AG04449 (cell line): ENCODE results near the gene RNF19B.
"Not testable (repeated sequence)": the region's sequence is repeated elsewhere in the genome, so short reads cannot be mapped to it uniquely, and the experiment has no call there.

Experiments used
- CTCF ChIA-PET: fragments of 350-600 bp; formaldehyde crosslinking; extraction: SDS; loops from one replicate; lab custom pipeline; 2021; ENCODE audit warnings: antibody characterized with exemption; lab: Yijun Ruan, JAX
- POLR2A ChIA-PET: fragments of 400-600, 350-600 bp; formaldehyde crosslinking; extraction: SDS; loops from one replicate; lab custom pipeline; 2020; ENCODE audit warnings: antibody characterized with exemption, inconsistent platforms; lab: Yijun Ruan, JAX
- DNase-seq: peaks from one replicate; pipeline ENCODE4 v3.0.0-alpha.2; 2010; ENCODE audit warnings: low read depth, low spot score
- H3K4me3 ChIP-seq: 2 replicates; pipeline ENCODE4 v1.5.1; 2011; ENCODE audit warnings: low read depth, mild to moderate bottlenecking, control low read depth, low read length
- TF ChIP-seq, protein P1 (sequence below): IDR thresholded peaks from one replicate; pipeline ENCODE4 v1.5.1; 2011; ENCODE audit warnings: mild to moderate bottlenecking, moderate library complexity, low read length, control low read depth, inconsistent platforms; ENCODE audit not compliant: insufficient read depth; ENCODE audit errors: missing control alignments

The RNF19B gene

DNA sequence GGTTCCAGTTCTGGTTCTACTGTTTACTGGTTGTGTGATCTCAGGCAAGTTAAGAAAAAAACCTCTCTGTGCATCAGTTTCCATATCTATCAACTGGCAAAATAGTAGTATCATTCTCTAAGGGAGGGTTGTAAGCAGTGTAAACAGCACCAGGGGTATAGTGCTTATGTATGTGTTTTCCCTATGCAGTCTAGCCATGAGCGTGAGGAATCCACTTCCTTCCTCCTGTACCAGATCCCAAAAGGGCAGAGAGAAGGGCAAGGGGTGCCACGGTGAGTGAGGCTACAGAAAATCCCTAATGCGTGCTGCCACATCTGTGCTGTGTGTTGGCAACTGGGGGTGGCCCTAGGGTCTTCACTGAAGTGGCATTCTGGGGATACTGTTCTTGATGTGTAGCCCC, 18.4 kb upstream of the RNF19B start:
- CTCF ChIA-PET = interaction anchor here (2.3 kb wide), 1 partner anchor 24 kb away, joined by 7 read pairs; no protein-coding TSS in a partner anchor
- DNase-seq = no peak
- TF ChIP-seq, protein P1, sequence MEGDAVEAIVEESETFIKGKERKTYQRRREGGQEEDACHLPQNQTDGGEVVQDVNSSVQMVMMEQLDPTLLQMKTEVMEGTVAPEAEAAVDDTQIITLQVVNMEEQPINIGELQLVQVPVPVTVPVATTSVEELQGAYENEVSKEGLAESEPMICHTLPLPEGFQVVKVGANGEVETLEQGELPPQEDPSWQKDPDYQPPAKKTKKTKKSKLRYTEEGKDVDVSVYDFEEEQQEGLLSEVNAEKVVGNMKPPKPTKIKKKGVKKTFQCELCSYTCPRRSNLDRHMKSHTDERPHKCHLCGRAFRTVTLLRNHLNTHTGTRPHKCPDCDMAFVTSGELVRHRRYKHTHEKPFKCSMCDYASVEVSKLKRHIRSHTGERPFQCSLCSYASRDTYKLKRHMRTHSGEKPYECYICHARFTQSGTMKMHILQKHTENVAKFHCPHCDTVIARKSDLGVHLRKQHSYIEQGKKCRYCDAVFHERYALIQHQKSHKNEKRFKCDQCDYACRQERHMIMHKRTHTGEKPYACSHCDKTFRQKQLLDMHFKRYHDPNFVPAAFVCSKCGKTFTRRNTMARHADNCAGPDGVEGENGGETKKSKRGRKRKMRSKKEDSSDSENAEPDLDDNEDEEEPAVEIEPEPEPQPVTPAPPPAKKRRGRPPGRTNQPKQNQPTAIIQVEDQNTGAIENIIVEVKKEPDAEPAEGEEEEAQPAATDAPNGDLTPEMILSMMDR = no peak
- H3K4me3 ChIP-seq = no peak overlapping the region
- POLR2A ChIA-PET = no interaction called here

DNA sequence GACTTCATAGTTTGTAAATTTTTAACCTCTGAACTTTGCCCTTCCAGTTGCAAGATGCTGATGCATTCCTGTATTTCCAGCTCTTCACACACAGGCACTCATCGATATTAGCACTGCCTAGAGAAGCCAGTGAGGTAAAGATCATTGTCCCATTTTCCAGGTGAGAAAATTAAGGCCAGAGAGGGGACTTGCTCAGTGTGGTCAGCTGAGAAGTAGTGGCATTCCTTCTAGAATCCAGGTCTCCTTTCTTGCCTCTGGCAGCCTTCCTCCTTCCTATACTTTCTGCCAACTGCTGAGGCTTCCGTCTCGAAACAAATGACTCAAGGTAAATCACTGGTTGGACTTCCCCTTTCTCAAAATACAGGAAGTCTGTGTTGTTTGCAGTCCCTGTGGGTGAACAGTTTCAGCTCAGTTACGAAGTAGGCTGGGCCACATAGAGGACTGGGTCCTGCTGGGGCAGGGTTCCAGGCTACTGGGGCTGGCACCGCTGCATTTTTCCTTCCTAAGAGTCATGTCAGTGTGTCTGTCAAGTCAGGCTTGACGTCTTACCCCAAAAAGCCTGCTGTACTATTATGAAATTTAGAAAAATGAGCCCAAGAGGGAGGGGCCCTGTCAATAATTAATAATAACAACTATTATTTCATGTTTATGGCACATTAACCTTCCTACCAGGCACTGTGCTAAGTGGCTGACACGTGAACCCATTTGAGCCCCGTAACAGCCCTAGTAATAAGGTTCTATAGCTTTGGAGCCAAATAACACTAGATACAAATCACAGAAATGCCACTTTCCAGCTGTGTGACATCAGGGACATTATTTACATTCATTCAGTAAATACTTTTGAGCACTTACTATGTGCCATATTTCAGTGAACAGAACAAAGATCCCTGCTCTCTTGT, 16.6 kb upstream of the RNF19B start:
- CTCF ChIA-PET = interaction anchor here (1.0 to 1.7 kb wide), 3 partner anchors 10 to 73 kb away, joined by 3 read pairs; no protein-coding TSS in a partner anchor

DNA sequence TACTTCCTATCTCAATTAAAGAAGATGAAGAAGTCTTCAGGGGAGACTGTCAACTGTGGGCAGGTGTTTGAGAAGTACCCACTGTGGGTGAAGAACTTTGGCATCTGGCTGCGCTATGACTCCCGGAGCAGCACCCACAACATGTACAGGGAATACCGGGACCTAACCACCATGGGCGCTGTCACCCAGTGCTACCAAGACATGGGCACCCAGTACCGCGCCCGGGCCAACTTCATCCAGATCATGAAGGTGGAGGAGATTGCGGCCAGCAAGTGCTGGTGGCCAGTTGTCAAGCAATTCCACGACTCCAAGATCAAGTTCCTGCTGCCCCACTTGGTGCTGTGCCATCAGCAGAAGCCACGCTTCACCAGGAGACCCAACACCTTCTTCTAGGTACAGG, 15.5 kb upstream of the RNF19B start:
- TF ChIP-seq, protein P1 = no peak
- CTCF ChIA-PET = interaction anchor here (1.0 to 1.7 kb wide), 3 partner anchors 9 to 75 kb away, joined by 3 read pairs; no protein-coding TSS in a partner anchor
- no peak overlapping the region for H3K4me3 ChIP-seq
- POLR2A ChIA-PET = no interaction called here
- no peak for DNase-seq

More for the DNA sequence above, 16.6 kb upstream of the RNF19B start:
- TF ChIP-seq, protein P1 = no peak
- DNase-seq = no peak
- H3K4me3 ChIP-seq = no peak overlapping the region
- POLR2A ChIA-PET = interaction anchor here (1.0 to 1.2 kb wide), 2 partner anchors 9 to 11 kb away, joined by 3 read pairs; no protein-coding TSS in a partner anchor

DNA sequence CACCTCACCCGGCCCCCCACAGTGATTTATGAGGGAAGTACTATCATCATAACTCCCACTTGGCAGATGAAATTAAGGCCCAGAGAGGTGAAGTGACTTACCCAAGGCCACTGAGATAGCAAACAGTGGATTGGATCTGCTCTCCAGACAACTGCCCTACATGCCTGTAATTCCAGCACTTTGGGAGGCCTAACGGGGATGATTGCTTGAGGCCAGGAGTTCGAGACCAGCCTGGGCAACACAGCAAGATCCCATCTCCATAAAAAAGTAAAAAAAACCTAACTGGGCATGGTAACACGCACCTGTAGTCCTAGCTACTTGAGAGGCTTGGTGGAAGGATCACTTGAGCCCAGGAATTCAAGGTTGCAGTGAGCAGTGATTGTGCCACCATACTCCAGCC, 14.2 kb upstream of the RNF19B start:
- CTCF ChIA-PET = no interaction called here
- POLR2A ChIA-PET = no interaction called here
- H3K4me3 ChIP-seq = no peak overlapping the region
- no peak for DNase-seq
- TF ChIP-seq, protein P1 = no peak

DNA sequence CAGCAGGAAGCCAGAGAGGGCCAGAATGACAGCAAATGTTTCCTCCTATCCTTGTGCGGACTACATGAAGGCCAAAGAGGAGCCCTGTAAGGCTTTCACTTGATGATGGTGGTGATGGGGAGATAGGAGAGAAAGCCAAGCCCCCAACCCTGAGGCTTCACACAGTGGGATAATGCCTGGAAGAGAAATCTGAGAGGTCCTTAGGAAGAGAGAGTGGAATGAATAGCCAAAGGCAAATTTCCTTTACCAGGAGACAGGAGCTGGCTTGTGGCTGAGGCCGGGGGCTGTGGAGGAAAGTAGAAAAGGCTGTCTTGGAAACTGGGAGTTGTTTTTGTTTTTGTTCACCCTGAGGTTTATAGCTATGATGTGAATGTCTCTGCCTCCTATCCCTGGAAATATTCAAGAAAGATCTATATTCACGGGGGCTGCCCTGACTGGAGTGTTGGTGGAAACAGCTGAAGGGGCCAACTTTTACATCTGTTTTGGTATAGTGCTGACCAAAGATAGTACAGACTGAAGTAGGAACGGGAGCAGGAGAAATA, 13.0 kb upstream of the RNF19B start:
- ChIA-PET CTCF (interaction anchor here (1.2 to 1.3 kb wide), 2 partner anchors 10 to 30 kb away, joined by 3 read pairs; no protein-coding TSS in a partner anchor), POLR2A (interaction anchor here (0.5 to 1.1 kb wide), 2 partner anchors 16 to 165 kb away, joined by 3 read pairs; no protein-coding TSS in a partner anchor)
- TF ChIP-seq, protein P1 = no peak
- no peak for DNase-seq
- H3K4me3 ChIP-seq = no peak overlapping the region

DNA sequence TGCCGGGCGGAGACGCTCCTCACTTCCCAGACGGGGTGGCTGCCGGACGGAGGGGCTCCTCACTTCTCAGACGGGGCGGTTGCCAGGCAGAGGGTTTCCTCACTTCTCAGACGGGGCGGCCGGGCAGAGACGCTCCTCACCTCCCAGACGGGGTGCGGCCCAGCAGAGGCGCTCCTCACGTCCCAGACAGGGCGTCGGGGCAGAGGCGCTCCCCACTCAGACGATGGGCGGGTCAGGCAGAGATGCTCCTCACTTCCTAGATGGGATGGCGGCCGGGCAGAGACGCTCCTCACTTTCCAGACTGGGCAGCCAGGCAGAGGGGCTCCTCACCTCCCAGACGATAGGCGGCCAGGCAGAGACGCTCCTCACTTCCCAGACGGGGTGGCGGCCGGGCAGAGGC, 10.4 kb upstream of the RNF19B start:
- POLR2A ChIA-PET, H3K4me3 ChIP-seq, CTCF ChIA-PET, DNase-seq: not testable (repeated sequence)

DNA sequence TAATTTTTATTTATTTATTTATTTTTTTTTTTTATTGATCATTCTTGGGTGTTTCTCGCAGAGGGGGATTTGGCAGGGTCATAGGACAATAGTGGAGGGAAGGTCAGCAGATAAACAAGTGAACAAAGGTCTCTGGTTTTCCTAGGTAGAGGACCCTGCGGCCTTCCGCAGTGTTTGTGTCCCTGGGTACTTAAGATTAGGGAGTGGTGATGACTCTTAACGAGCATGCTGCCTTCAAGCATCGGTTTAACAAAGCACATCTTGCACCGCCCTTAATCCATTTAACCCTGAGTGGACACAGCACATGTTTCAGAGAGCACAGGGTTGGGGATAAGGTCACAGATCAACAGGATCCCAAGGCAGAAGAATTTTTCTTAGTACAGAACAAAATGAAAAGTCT, 8.8 kb upstream of the RNF19B start:
- H3K4me3 ChIP-seq, CTCF ChIA-PET, POLR2A ChIA-PET, DNase-seq: not testable (repeated sequence)
